ENCODE data around the gene ELANE. TPM values are rescaled to one million over a fixed set of nuclear protein-coding genes. Genes with fewer than 3 reads are reported as not detected.

The ELANE gene
- 59.8 TPM for total RNA-seq

GRCh38 chr19:852136-853013 lies at the start of gene ELANE:
Gene ELANE, plus strand, starts transcription at chr19:852303. Its CDS starts 26 bp downstream, at chr19:852329.

GRCh38 chr19:821825-822503 lies 30.1 kb upstream of the ELANE start, which contains the start of gene PLPPR3:
Gene PLPPR3, minus strand, starts transcription at chr19:821955. Its CDS starts 396 bp downstream, at chr19:821559.

GRCh38 chr19:827710-828321 lies 24.3 kb upstream of the ELANE start, which contains the start of gene AZU1:
Gene AZU1, plus strand, starts transcription at chr19:827837. Its CDS starts 10 bp downstream, at chr19:827847.

GRCh38 chr19:840519-841206 lies 11.4 kb upstream of the ELANE start, which contains the start of gene PRTN3:
Gene PRTN3, plus strand, starts transcription at chr19:840999. Its CDS starts 10 bp downstream, at chr19:841009.

GRCh38 chr19:858868-859843 lies 7.1 kb downstream of the ELANE start, which contains the start of gene CFD:
Gene CFD, plus strand, starts transcription at chr19:859664. Its CDS starts 26 bp downstream, at chr19:859690.

GRCh38 chr19:892894-893689 lies 41.0 kb downstream of the ELANE start, which contains the start of the genes MED16 and RNU6-9:
Gene MED16, minus strand, starts transcription at chr19:893187. Its CDS starts 2,056 bp downstream, at chr19:891131.
Gene RNU6-9, plus strand, starts transcription at chr19:893484.

Small RNA genes within 50 kb of the gene (small RNA-seq; reads per million reads assigned to genes)
- gene MIR3187 (ENCODE audit: low replicate concordance) = not detected
- 0.09 reads per million for gene RNU6-9 (ENCODE audit: low replicate concordance)

Other genes starting within 250 kb of the ELANE start
- 30.9 TPM for gene POLRMT, start 218.8 kb upstream of the ELANE start, total RNA-seq
- 0.88 TPM for gene FGF22, start 212.4 kb upstream of the ELANE start, total RNA-seq
- 27.6 TPM for gene RNF126, start 189.1 kb upstream of the ELANE start, total RNA-seq
- gene FSTL3, start 175.9 kb upstream of the ELANE start, total RNA-seq = 29.4 TPM
- 3.1 TPM for gene PRSS57, start 156.9 kb upstream of the ELANE start, total RNA-seq
- 74.6 TPM for gene PALM, start 143.4 kb upstream of the ELANE start, total RNA-seq
- 10.3 TPM for gene MISP, start 101.2 kb upstream of the ELANE start, total RNA-seq
- 301 TPM for gene PTBP1, start 54.9 kb upstream of the ELANE start, total RNA-seq
- 10.9 TPM for gene PLPPR3, start 30.3 kb upstream of the ELANE start, total RNA-seq
- gene AZU1, start 24.5 kb upstream of the ELANE start, total RNA-seq = 30.4 TPM
- 93.5 TPM for gene PRTN3, start 11.3 kb upstream of the ELANE start, total RNA-seq
- 16.5 TPM for gene CFD, start 7.4 kb downstream of the ELANE start, total RNA-seq
- gene MED16, start 40.9 kb downstream of the ELANE start, total RNA-seq = 62.2 TPM
- not detected for gene RNU6-9, start 41.2 kb downstream of the ELANE start, total RNA-seq
- gene R3HDM4, start 60.9 kb downstream of the ELANE start, total RNA-seq = 54.5 TPM
- gene KISS1R, start 65.0 kb downstream of the ELANE start, total RNA-seq = 0.88 TPM
- 56.3 TPM for gene ARID3A, start 73.7 kb downstream of the ELANE start, total RNA-seq
- 104 TPM for gene WDR18, start 132.0 kb downstream of the ELANE start, total RNA-seq
- 0.47 TPM for gene GRIN3B, start 148.1 kb downstream of the ELANE start, total RNA-seq
- gene TMEM259, start 168.8 kb downstream of the ELANE start, total RNA-seq = 96.6 TPM
- not detected for gene RNU6-2, start 169.2 kb downstream of the ELANE start, total RNA-seq
- gene CNN2, start 174.3 kb downstream of the ELANE start, total RNA-seq = 194 TPM
- 16.5 TPM for gene ABCA7, start 187.8 kb downstream of the ELANE start, total RNA-seq
- 24.3 TPM for gene ARHGAP45, start 214.9 kb downstream of the ELANE start, total RNA-seq
- 110 TPM for gene POLR2E, start 243.1 kb downstream of the ELANE start, total RNA-seq